Endothelial cell (in vitro differentiated cells): ENCODE data around the gene TKT. TPM values are rescaled to one million over a fixed set of nuclear protein-coding genes. Genes with fewer than 3 reads are reported as not detected.

Experiments used
- DNase-seq: peaks from one replicate; pipeline ENCODE4 v3.0.0; 2021; ENCODE audit warnings: low spot score
- H3K27ac Mint-ChIP-seq: one replicate; pipeline ENCODE4 v1.8.0; 2021; ENCODE audit warnings: mixed read lengths, inconsistent platforms; ENCODE audit not compliant: unreplicated experiment
- H3K27me3 Mint-ChIP-seq: one replicate; pipeline ENCODE4 v1.8.0; 2021; ENCODE audit warnings: mild to moderate bottlenecking, moderate library complexity, mixed read lengths, inconsistent platforms; ENCODE audit not compliant: unreplicated experiment
- H3K36me3 Mint-ChIP-seq: one replicate; pipeline ENCODE4 v1.8.0; 2021; ENCODE audit warnings: mild to moderate bottlenecking, low read depth, mixed read lengths, inconsistent platforms; ENCODE audit not compliant: unreplicated experiment
- H3K4me1 Mint-ChIP-seq: one replicate; pipeline ENCODE4 v1.8.0; 2021; ENCODE audit warnings: mild to moderate bottlenecking, mixed read lengths, inconsistent platforms; ENCODE audit not compliant: unreplicated experiment
- H3K4me3 Mint-ChIP-seq: one replicate; pipeline ENCODE4 v1.8.0; 2021; ENCODE audit warnings: mild to moderate bottlenecking, mixed read lengths, inconsistent platforms; ENCODE audit not compliant: unreplicated experiment
- H3K9me3 Mint-ChIP-seq: one replicate; pipeline ENCODE4 v1.8.0; 2021; ENCODE audit warnings: mixed read lengths, inconsistent platforms; ENCODE audit not compliant: unreplicated experiment
- CTCF ChIP-seq: fragments of 200-600 bp; sonication (generic); IDR thresholded peaks from one replicate; pipeline ENCODE4 v1.5.0; 2021; ENCODE audit warnings: antibody characterized with exemption; ENCODE audit not compliant: unreplicated experiment
- total RNA-seq: library from RNA; stranded (reverse); fragmentation: NEBNext Ultra II Directional; extraction: Animal tissue kit (Norgen Biotek cat#: 25700); gene quantifications from one replicate; pipeline ENCODE4 v1.2.1, GENCODE V29; 2021; ENCODE audit not compliant: unreplicated experiment

The TKT gene
- total RNA-seq, 1 donor from 2014 or later: 305 TPM

- Mint-ChIP-seq H3K9me3 (no peaks in the 10 kb centered on the region), H3K4me1 (peaks cover 27% of the 10 kb centered on the region), H3K27me3 (peaks cover 7% of the 10 kb centered on the region), H3K27ac (no peak overlapping the region), H3K4me3 (no peak overlapping the region), H3K36me3 (peaks cover 7% of the 10 kb centered on the region)
- TF ChIP-seq CTCF: no peak
- peak; percentile 41 for DNase-seq
These were observed 61.4 kb downstream of the TKT start for GRCh38 chr3:53194210-53195065.

GRCh38 chr3:53193466-53194209 lies 62.2 kb downstream of the TKT start:
- no peak for DNase-seq
- Mint-ChIP-seq H3K4me3 (no peak overlapping the region), H3K27ac (no peak overlapping the region), H3K27me3 (peaks cover 7% of the 10 kb centered on the region), H3K9me3 (no peaks in the 10 kb centered on the region), H3K4me1 (peaks cover 25% of the 10 kb centered on the region), H3K36me3 (peaks cover 7% of the 10 kb centered on the region)
- TF ChIP-seq CTCF: no peak

GRCh38 chr3:53192608-53193007 lies 63.2 kb downstream of the TKT start:
- peaks cover 18% of the 10 kb centered on the region for H3K4me1 Mint-ChIP-seq
- no peak overlapping the region for H3K4me3 Mint-ChIP-seq
- no peaks in the 10 kb centered on the region for H3K9me3 Mint-ChIP-seq
- H3K36me3 Mint-ChIP-seq: peaks cover 9% of the 10 kb centered on the region
- peaks cover 7% of the 10 kb centered on the region for H3K27me3 Mint-ChIP-seq
- TF ChIP-seq CTCF: no peak
- peak overlapping the region; percentile 83 for H3K27ac Mint-ChIP-seq
- no peak for DNase-seq

- Mint-ChIP-seq H3K9me3 (no peaks in the 10 kb centered on the region), H3K4me3 (no peak overlapping the region), H3K4me1 (peaks cover 18% of the 10 kb centered on the region), H3K36me3 (peaks cover 12% of the 10 kb centered on the region), H3K27me3 (peaks cover 6% of the 10 kb centered on the region), H3K27ac (peak overlapping the region; percentile 67)
- DNase-seq: no peak
- no peak for TF ChIP-seq CTCF
These were observed 63.9 kb downstream of the TKT start for GRCh38 chr3:53191836-53192480.
